Natural killer cell (primary cell): ENCODE measurements around the gene MAP1A. TPM values are rescaled to one million over a fixed set of nuclear protein-coding genes. Genes with fewer than 3 reads are reported as not detected.

Experiments used
- ATAC-seq, 3 donors: fragments of 150-1000 bp in 2 of 3; fragments of 200-7000 bp in 1 of 3; cut with Tn5 transposase; 1 replicate in 1 of 3; 2 replicates in 2 of 3; pipeline ENCODE4 v1.10.0; 2021; ENCODE audit warnings: mild to moderate bottlenecking in 2 of 3, moderate library complexity in 2 of 3
- DNase-seq, 2 donors: peaks; one replicate each; pipeline versions ENCODE4 v3.0.0 to v3.0.0-alpha.2; 2013 to 2021; ENCODE audit warnings: mixed read lengths in 1 of 2
- H3K27ac ChIP-seq: one replicate; pipeline ENCODE4 v1.5.1; 2013; ENCODE audit warnings: mild to moderate bottlenecking, low read length
- H3K27me3 ChIP-seq: one replicate; pipeline ENCODE4 v1.6.1; 2013; ENCODE audit warnings: low read length; ENCODE audit not compliant: control insufficient read depth, insufficient read depth
- H3K36me3 ChIP-seq: one replicate; pipeline ENCODE4 v1.6.1; 2013; ENCODE audit warnings: low read length; ENCODE audit not compliant: control insufficient read depth, insufficient read depth
- H3K4me1 ChIP-seq: one replicate; pipeline ENCODE4 v1.6.1; 2013; ENCODE audit warnings: low read length; ENCODE audit not compliant: control insufficient read depth, insufficient read depth
- H3K4me3 ChIP-seq: one replicate; pipeline ENCODE4 v1.5.1; 2013; ENCODE audit warnings: low read length
- H3K9me3 ChIP-seq: one replicate; pipeline ENCODE4 v1.6.1; 2013; ENCODE audit warnings: low read length; ENCODE audit not compliant: control insufficient read depth, insufficient read depth
- H3K27ac Mint-ChIP-seq, 2 donors: one replicate each; pipeline ENCODE4 v1.8.0; 2022; ENCODE audit warnings: mild to moderate bottlenecking in 2 of 2, mixed read lengths in 2 of 2, moderate library complexity in 1 of 2
- H3K27me3 Mint-ChIP-seq, 2 donors: one replicate each; pipeline ENCODE4 v1.8.0; 2022; ENCODE audit warnings: low read depth in 2 of 2, mixed read lengths in 2 of 2
- H3K36me3 Mint-ChIP-seq: one replicate; pipeline ENCODE4 v1.8.0; 2022; ENCODE audit warnings: mixed read lengths
- H3K4me1 Mint-ChIP-seq, 2 donors: one replicate each; pipeline ENCODE4 v1.8.0; 2022; ENCODE audit warnings: mixed read lengths in 2 of 2
- H3K4me3 Mint-ChIP-seq: one replicate; pipeline ENCODE4 v1.8.0; 2022; ENCODE audit warnings: mild to moderate bottlenecking, moderate library complexity, mixed read lengths
- H3K9me3 Mint-ChIP-seq, 2 donors: one replicate each; pipeline ENCODE4 v1.8.0; 2022; ENCODE audit warnings: mixed read lengths in 2 of 2
- WGBS: methylation state at CpG from one replicate; pipeline ENCODE4 v1.1.7; 2013; ENCODE audit warnings: missing lambda C conversion rate; ENCODE audit not compliant: insufficient coverage; 5-methylcytosine and 5-hydroxymethylcytosine counted together
- intact Hi-C: fragments of 100-400 bp; cut with micrococcal nuclease; formaldehyde crosslinking; loops from one replicate; pipeline ENCODE4 v1.14.2; 2022
- total RNA-seq, 4 donors: library from RNA; stranded (reverse); fragments of 120-200 nt in 1 of 4; gene quantifications; one replicate each; pipeline versions ENCODE4 v1.2.3 to v1.2.4, GENCODE V29; 2013 to 2022
- TF ChIP-seq, protein P1 (sequence below): fragments of 200-600 bp; IDR thresholded peaks from one replicate; pipeline ENCODE4 v1.8.0; 2022; ENCODE audit warnings: antibody characterized with exemption

The MAP1A gene
- total RNA-seq, 3 donors from 2014 or later (not counting 1 experiment from before 2014, with no cell fraction given): 0.72 to 2.2 (median 0.98) TPM

DNA sequence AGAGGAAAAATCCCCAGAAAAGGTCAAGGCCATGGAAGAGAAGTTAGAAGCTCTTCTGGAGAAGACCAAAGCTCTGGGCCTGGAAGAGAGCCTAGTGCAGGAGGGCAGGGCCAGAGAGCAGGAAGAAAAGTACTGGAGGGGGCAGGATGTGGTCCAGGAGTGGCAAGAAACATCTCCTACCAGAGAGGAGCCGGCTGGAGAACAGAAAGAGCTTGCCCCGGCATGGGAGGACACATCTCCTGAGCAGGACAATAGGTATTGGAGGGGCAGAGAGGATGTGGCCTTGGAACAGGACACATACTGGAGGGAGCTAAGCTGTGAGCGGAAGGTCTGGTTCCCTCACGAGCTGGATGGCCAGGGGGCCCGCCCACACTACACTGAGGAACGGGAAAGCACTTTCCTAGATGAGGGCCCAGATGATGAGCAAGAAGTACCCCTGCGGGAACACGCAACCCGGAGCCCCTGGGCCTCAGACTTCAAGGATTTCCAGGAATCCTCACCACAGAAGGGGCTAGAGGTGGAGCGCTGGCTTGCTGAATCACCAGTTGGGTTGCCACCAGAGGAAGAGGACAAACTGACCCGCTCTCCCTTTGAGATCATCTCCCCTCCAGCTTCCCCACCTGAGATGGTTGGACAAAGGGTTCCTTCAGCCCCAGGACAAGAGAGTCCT is 9.0 kb downstream of the MAP1A start:
- H3K4me3 ChIP-seq: no peak overlapping the region
- Mint-ChIP-seq H3K4me3 (no peak overlapping the region), H3K27ac (no peak overlapping the region), H3K4me1 (no peaks in the 10 kb centered on the region), H3K9me3 (no peaks in the 10 kb centered on the region), H3K36me3 (no peaks in the 10 kb centered on the region), H3K27me3 (peaks cover 0 to 6% of the 10 kb centered on the region in 2 donors)
- ATAC-seq (no peak), DNase-seq (no peak)
- no peak overlapping the region for H3K27ac ChIP-seq
- 82% methylated on average over 11 of the region's 11 CpGs for WGBS
- H3K4me1 ChIP-seq: no peaks in the 10 kb centered on the region
- no peaks in the 10 kb centered on the region for H3K36me3 ChIP-seq
- H3K9me3 ChIP-seq: no peaks in the 10 kb centered on the region
- H3K27me3 ChIP-seq: no peaks in the 10 kb centered on the region
- TF ChIP-seq, protein P1, sequence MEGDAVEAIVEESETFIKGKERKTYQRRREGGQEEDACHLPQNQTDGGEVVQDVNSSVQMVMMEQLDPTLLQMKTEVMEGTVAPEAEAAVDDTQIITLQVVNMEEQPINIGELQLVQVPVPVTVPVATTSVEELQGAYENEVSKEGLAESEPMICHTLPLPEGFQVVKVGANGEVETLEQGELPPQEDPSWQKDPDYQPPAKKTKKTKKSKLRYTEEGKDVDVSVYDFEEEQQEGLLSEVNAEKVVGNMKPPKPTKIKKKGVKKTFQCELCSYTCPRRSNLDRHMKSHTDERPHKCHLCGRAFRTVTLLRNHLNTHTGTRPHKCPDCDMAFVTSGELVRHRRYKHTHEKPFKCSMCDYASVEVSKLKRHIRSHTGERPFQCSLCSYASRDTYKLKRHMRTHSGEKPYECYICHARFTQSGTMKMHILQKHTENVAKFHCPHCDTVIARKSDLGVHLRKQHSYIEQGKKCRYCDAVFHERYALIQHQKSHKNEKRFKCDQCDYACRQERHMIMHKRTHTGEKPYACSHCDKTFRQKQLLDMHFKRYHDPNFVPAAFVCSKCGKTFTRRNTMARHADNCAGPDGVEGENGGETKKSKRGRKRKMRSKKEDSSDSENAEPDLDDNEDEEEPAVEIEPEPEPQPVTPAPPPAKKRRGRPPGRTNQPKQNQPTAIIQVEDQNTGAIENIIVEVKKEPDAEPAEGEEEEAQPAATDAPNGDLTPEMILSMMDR: no peak
- intact Hi-C loops: no loop called here

DNA sequence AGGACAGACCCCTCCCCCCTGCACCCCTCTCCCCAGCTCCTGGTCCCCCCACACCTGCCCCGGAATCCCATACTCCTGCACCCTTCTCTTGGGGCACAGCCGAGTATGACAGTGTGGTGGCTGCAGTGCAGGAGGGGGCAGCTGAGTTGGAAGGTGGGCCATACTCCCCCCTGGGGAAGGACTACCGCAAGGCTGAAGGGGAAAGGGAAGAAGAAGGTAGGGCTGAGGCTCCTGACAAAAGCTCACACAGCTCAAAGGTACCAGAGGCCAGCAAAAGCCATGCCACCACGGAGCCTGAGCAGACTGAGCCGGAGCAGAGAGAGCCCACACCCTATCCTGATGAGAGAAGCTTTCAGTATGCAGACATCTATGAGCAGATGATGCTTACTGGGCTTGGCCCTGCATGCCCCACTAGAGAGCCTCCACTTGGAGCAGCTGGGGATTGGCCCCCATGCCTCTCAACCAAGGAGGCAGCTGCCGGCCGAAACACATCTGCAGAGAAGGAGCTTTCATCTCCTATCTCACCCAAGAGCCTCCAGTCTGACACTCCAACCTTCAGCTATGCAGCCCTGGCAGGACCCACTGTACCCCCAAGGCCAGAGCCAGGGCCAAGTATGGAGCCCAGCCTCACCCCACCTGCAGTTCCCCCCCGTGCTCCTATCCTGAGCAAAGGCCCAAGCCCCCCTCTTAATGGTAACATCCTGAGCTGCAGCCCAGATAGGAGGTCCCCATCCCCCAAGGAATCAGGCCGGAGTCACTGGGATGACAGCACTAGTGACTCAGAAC is 9.8 kb downstream of the MAP1A start:
- no peaks in the 10 kb centered on the region for H3K36me3 ChIP-seq
- H3K9me3 ChIP-seq: no peaks in the 10 kb centered on the region
- ATAC-seq: no peak
- WGBS: 89% methylated on average over 8 of the region's 9 CpGs
- DNase-seq: no peak
- H3K27ac Mint-ChIP-seq: no peak overlapping the region
- no peaks in the 10 kb centered on the region for H3K27me3 ChIP-seq
- no peak overlapping the region for H3K27ac ChIP-seq
- peaks cover 0 to 4% of the 10 kb centered on the region in 2 donors for H3K27me3 Mint-ChIP-seq
- H3K4me1 ChIP-seq: no peaks in the 10 kb centered on the region
- no peak overlapping the region for H3K4me3 ChIP-seq
- H3K4me1 Mint-ChIP-seq: no peaks in the 10 kb centered on the region
- H3K4me3 Mint-ChIP-seq: no peak overlapping the region
- intact Hi-C loops: no loop called here
- H3K9me3 Mint-ChIP-seq: no peaks in the 10 kb centered on the region
- no peaks in the 10 kb centered on the region for H3K36me3 Mint-ChIP-seq
- TF ChIP-seq, protein P1: no peak

DNA sequence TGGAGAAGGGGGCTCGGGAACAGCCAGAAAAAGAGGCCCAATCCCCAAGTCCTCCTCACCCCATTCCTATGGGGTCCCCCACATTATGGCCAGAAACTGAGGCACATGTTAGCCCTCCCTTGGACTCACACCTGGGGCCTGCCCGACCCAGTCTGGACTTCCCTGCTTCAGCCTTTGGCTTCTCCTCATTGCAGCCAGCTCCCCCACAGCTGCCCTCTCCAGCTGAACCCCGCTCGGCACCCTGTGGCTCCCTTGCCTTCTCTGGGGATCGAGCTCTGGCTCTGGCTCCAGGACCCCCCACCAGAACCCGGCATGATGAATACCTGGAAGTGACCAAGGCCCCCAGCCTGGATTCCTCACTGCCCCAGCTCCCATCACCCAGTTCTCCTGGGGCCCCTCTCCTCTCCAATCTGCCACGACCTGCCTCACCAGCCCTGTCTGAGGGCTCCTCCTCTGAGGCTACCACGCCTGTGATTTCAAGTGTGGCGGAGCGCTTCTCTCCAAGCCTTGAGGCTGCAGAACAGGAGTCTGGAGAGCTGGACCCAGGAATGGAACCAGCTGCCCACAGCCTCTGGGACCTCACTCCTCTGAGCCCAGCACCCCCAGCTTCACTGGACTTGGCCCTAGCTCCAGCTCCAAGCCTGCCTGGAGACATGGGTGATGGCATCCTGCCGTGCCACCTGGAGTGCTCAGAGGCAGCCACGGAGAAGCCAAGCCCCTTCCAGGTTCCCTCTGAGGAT is 10.6 kb downstream of the MAP1A start:
- Mint-ChIP-seq H3K27ac (no peak overlapping the region), H3K4me1 (no peaks in the 10 kb centered on the region), H3K27me3 (no peaks in the 10 kb centered on the region), H3K9me3 (no peaks in the 10 kb centered on the region), H3K4me3 (no peak overlapping the region), H3K36me3 (no peaks in the 10 kb centered on the region)
- H3K27ac ChIP-seq: no peak overlapping the region
- H3K36me3 ChIP-seq: no peaks in the 10 kb centered on the region
- no peaks in the 10 kb centered on the region for H3K4me1 ChIP-seq
- ATAC-seq: no peak
- 92% methylated on average over 12 of the region's 12 CpGs for WGBS
- TF ChIP-seq, protein P1: no peak
- H3K27me3 ChIP-seq: no peaks in the 10 kb centered on the region
- H3K9me3 ChIP-seq: no peaks in the 10 kb centered on the region
- peak in 1 of 2 donors; percentile 1 for DNase-seq
- H3K4me3 ChIP-seq: no peak overlapping the region
- intact Hi-C loops: no loop called here
